ENCODE measurements around the gene USP35.
A peak's percentile ranks its signal among the peaks of the same experiment; 100 is the strongest.
"Not testable (repeated sequence)": the region's sequence is repeated elsewhere in the genome, so short reads cannot be mapped to it uniquely, and the experiment has no call there.

The USP35 gene

GRCh38 chr11:78230161-78230877 is 41.6 kb downstream of the USP35 start:
- no peaks in the 10 kb centered on the region for H3K9me3 ChIP-seq (ENCODE audit: control insufficient read depth in 5 of 5, low read length in 5 of 5)
- peaks cover 2 to 18% (median 13%) of the 10 kb centered on the region in 5 donors for H3K4me1 ChIP-seq (ENCODE audit: control insufficient read depth in 5 of 5, insufficient read depth in 5 of 5, low read length in 5 of 5)
- H3K27me3 ChIP-seq (ENCODE audit: control insufficient read depth in 5 of 5, insufficient read depth in 4 of 5, low read length in 5 of 5): no peaks in the 10 kb centered on the region
- H3K9ac ChIP-seq (ENCODE audit: low read length in 5 of 5): no peak overlapping the region
- H3K36me3 ChIP-seq (ENCODE audit: control insufficient read depth in 5 of 5, insufficient read depth in 5 of 5, low read length in 5 of 5): peaks cover 4 to 16% (median 15%) of the 10 kb centered on the region in 5 donors
- peak overlapping the region; percentile 61 for H3K27ac ChIP-seq (ENCODE audit: low read depth, low read length)
- no peak overlapping the region for H3K4me3 ChIP-seq (ENCODE audit: low read depth in 1 of 5, low read length in 5 of 5)

- no peaks in the 10 kb centered on the region for H3K9me3 ChIP-seq (ENCODE audit: control insufficient read depth in 5 of 5, low read length in 5 of 5)
- no peak overlapping the region for H3K4me3 ChIP-seq (ENCODE audit: low read depth in 1 of 5, low read length in 5 of 5)
- peak overlapping the region in 1 of 5 donors; percentile 21 for H3K9ac ChIP-seq (ENCODE audit: low read length in 5 of 5)
- H3K36me3 ChIP-seq (ENCODE audit: control insufficient read depth in 5 of 5, insufficient read depth in 5 of 5, low read length in 5 of 5): no peaks in the 10 kb centered on the region
- H3K27ac ChIP-seq (ENCODE audit: low read depth, low read length): peak overlapping the region; percentile 61
- no peaks in the 10 kb centered on the region for H3K27me3 ChIP-seq (ENCODE audit: control insufficient read depth in 5 of 5, insufficient read depth in 4 of 5, low read length in 5 of 5)
- peaks cover 2 to 18% (median 13%) of the 10 kb centered on the region in 5 donors for H3K4me1 ChIP-seq (ENCODE audit: control insufficient read depth in 5 of 5, insufficient read depth in 5 of 5, low read length in 5 of 5)
These were observed 43.3 kb downstream of the USP35 start for GRCh38 chr11:78231962-78232501.

- H3K27me3 ChIP-seq (ENCODE audit: control insufficient read depth in 5 of 5, insufficient read depth in 4 of 5, low read length in 5 of 5); H3K36me3 ChIP-seq (ENCODE audit: control insufficient read depth in 5 of 5, insufficient read depth in 5 of 5, low read length in 5 of 5); H3K9me3 ChIP-seq (ENCODE audit: control insufficient read depth in 5 of 5, low read length in 5 of 5); H3K4me3 ChIP-seq (ENCODE audit: low read depth in 1 of 5, low read length in 5 of 5); H3K9ac ChIP-seq (ENCODE audit: low read length in 5 of 5): not testable (repeated sequence)
- peak overlapping the region; percentile 61 for H3K27ac ChIP-seq (ENCODE audit: low read depth, low read length)
- H3K4me1 ChIP-seq (ENCODE audit: control insufficient read depth in 5 of 5, insufficient read depth in 5 of 5, low read length in 5 of 5): peaks cover 2 to 18% (median 13%) of the 10 kb centered on the region in 5 donors
These were observed 44.3 kb downstream of the USP35 start for GRCh38 chr11:78233046-78233445.

- no peaks in the 10 kb centered on the region for H3K9me3 ChIP-seq (ENCODE audit: control insufficient read depth in 5 of 5, low read length in 5 of 5)
- no peaks in the 10 kb centered on the region for H3K27me3 ChIP-seq (ENCODE audit: control insufficient read depth in 5 of 5, insufficient read depth in 4 of 5, low read length in 5 of 5)
- H3K4me3 ChIP-seq (ENCODE audit: low read depth in 1 of 5, low read length in 5 of 5): no peak overlapping the region
- no peak overlapping the region for H3K27ac ChIP-seq (ENCODE audit: low read depth, low read length)
- H3K36me3 ChIP-seq (ENCODE audit: control insufficient read depth in 5 of 5, insufficient read depth in 5 of 5, low read length in 5 of 5): no peaks in the 10 kb centered on the region
- no peak overlapping the region for H3K9ac ChIP-seq (ENCODE audit: low read length in 5 of 5)
- H3K4me1 ChIP-seq (ENCODE audit: control insufficient read depth in 5 of 5, insufficient read depth in 5 of 5, low read length in 5 of 5): peaks cover 2 to 18% (median 8%) of the 10 kb centered on the region in 5 donors
These were observed 45.3 kb downstream of the USP35 start for GRCh38 chr11:78234006-78234405.

GRCh38 chr11:78237293-78238046 is 48.8 kb downstream of the USP35 start:
- Histone ChIP-seq H3K27me3 (ENCODE audit: control insufficient read depth in 5 of 5, insufficient read depth in 4 of 5, low read length in 5 of 5) (no peaks in the 10 kb centered on the region), H3K4me1 (ENCODE audit: control insufficient read depth in 5 of 5, insufficient read depth in 5 of 5, low read length in 5 of 5) (peaks cover 0 to 1% (median 0%) of the 10 kb centered on the region in 5 donors), H3K36me3 (ENCODE audit: control insufficient read depth in 5 of 5, insufficient read depth in 5 of 5, low read length in 5 of 5) (peaks cover 0 to 4% (median 0%) of the 10 kb centered on the region in 5 donors), H3K27ac (ENCODE audit: low read depth, low read length) (no peak overlapping the region), H3K9me3 (ENCODE audit: control insufficient read depth in 5 of 5, low read length in 5 of 5) (peaks cover 0 to 10% (median 6%) of the 10 kb centered on the region in 5 donors), H3K9ac (ENCODE audit: low read length in 5 of 5) (no peak overlapping the region), H3K4me3 (ENCODE audit: low read depth in 1 of 5, low read length in 5 of 5) (no peak overlapping the region)

- H3K4me3 ChIP-seq (ENCODE audit: low read depth in 1 of 5, low read length in 5 of 5): no peak overlapping the region
- no peaks in the 10 kb centered on the region for H3K27me3 ChIP-seq (ENCODE audit: control insufficient read depth in 5 of 5, insufficient read depth in 4 of 5, low read length in 5 of 5)
- H3K27ac ChIP-seq (ENCODE audit: low read depth, low read length): no peak overlapping the region
- H3K9me3 ChIP-seq (ENCODE audit: control insufficient read depth in 5 of 5, low read length in 5 of 5): peaks cover 0 to 10% (median 6%) of the 10 kb centered on the region in 5 donors
- H3K9ac ChIP-seq (ENCODE audit: low read length in 5 of 5): no peak overlapping the region
- peaks cover 0 to 8% (median 7%) of the 10 kb centered on the region in 5 donors for H3K4me1 ChIP-seq (ENCODE audit: control insufficient read depth in 5 of 5, insufficient read depth in 5 of 5, low read length in 5 of 5)
- H3K36me3 ChIP-seq (ENCODE audit: control insufficient read depth in 5 of 5, insufficient read depth in 5 of 5, low read length in 5 of 5): peaks cover 0 to 4% (median 0%) of the 10 kb centered on the region in 5 donors
These were observed 51.1 kb downstream of the USP35 start for GRCh38 chr11:78239781-78240180.

- H3K9me3 ChIP-seq (ENCODE audit: control insufficient read depth in 5 of 5, low read length in 5 of 5): peaks cover 0 to 10% (median 6%) of the 10 kb centered on the region in 5 donors
- no peak overlapping the region for H3K27ac ChIP-seq (ENCODE audit: low read depth, low read length)
- no peak overlapping the region for H3K4me3 ChIP-seq (ENCODE audit: low read depth in 1 of 5, low read length in 5 of 5)
- H3K4me1 ChIP-seq (ENCODE audit: control insufficient read depth in 5 of 5, insufficient read depth in 5 of 5, low read length in 5 of 5): peaks cover 0 to 11% (median 9%) of the 10 kb centered on the region in 5 donors
- peaks cover 0 to 4% (median 1%) of the 10 kb centered on the region in 5 donors for H3K36me3 ChIP-seq (ENCODE audit: control insufficient read depth in 5 of 5, insufficient read depth in 5 of 5, low read length in 5 of 5)
- H3K9ac ChIP-seq (ENCODE audit: low read length in 5 of 5): no peak overlapping the region
- no peaks in the 10 kb centered on the region for H3K27me3 ChIP-seq (ENCODE audit: control insufficient read depth in 5 of 5, insufficient read depth in 4 of 5, low read length in 5 of 5)
These were observed 52.8 kb downstream of the USP35 start for GRCh38 chr11:78241475-78241874.

- Histone ChIP-seq H3K4me1 (ENCODE audit: control insufficient read depth in 5 of 5, insufficient read depth in 5 of 5, low read length in 5 of 5) (peaks cover 0 to 11% (median 9%) of the 10 kb centered on the region in 5 donors), H3K27me3 (ENCODE audit: control insufficient read depth in 5 of 5, insufficient read depth in 4 of 5, low read length in 5 of 5) (no peaks in the 10 kb centered on the region), H3K36me3 (ENCODE audit: control insufficient read depth in 5 of 5, insufficient read depth in 5 of 5, low read length in 5 of 5) (peaks cover 7 to 17% (median 15%) of the 10 kb centered on the region in 5 donors), H3K9ac (ENCODE audit: low read length in 5 of 5) (no peak overlapping the region), H3K27ac (ENCODE audit: low read depth, low read length) (peak overlapping the region; percentile 6), H3K9me3 (ENCODE audit: control insufficient read depth in 5 of 5, low read length in 5 of 5) (peaks cover 0 to 10% (median 6%) of the 10 kb centered on the region in 5 donors), H3K4me3 (ENCODE audit: low read depth in 1 of 5, low read length in 5 of 5) (no peak overlapping the region)
These were observed 55.4 kb downstream of the USP35 start for GRCh38 chr11:78244080-78244479.

GRCh38 chr11:78244546-78245255 is 56.0 kb downstream of the USP35 start:
- Histone ChIP-seq H3K4me3 (ENCODE audit: low read depth in 1 of 5, low read length in 5 of 5) (no peak overlapping the region), H3K4me1 (ENCODE audit: control insufficient read depth in 5 of 5, insufficient read depth in 5 of 5, low read length in 5 of 5) (peaks cover 0 to 11% (median 9%) of the 10 kb centered on the region in 5 donors), H3K36me3 (ENCODE audit: control insufficient read depth in 5 of 5, insufficient read depth in 5 of 5, low read length in 5 of 5) (peaks cover 13 to 23% (median 19%) of the 10 kb centered on the region in 5 donors), H3K27ac (ENCODE audit: low read depth, low read length) (peak overlapping the region; percentile 6), H3K27me3 (ENCODE audit: control insufficient read depth in 5 of 5, insufficient read depth in 4 of 5, low read length in 5 of 5) (no peaks in the 10 kb centered on the region), H3K9me3 (ENCODE audit: control insufficient read depth in 5 of 5, low read length in 5 of 5) (peaks cover 0 to 10% (median 6%) of the 10 kb centered on the region in 5 donors), H3K9ac (ENCODE audit: low read length in 5 of 5) (no peak overlapping the region)
